GM18870 (cell line): ENCODE data around the gene HLA-E.
"Not testable (repeated sequence)": the region's sequence is repeated elsewhere in the genome, so short reads cannot be mapped to it uniquely, and the experiment has no call there.

Experiments
- ATAC-seq: cut with Tn5 transposase; IDR thresholded peaks from one replicate; pipeline ENCODE4 v1.9.1; 2021; ENCODE audit warnings: moderate library complexity; ENCODE audit not compliant: unreplicated experiment

The HLA-E gene

DNA sequence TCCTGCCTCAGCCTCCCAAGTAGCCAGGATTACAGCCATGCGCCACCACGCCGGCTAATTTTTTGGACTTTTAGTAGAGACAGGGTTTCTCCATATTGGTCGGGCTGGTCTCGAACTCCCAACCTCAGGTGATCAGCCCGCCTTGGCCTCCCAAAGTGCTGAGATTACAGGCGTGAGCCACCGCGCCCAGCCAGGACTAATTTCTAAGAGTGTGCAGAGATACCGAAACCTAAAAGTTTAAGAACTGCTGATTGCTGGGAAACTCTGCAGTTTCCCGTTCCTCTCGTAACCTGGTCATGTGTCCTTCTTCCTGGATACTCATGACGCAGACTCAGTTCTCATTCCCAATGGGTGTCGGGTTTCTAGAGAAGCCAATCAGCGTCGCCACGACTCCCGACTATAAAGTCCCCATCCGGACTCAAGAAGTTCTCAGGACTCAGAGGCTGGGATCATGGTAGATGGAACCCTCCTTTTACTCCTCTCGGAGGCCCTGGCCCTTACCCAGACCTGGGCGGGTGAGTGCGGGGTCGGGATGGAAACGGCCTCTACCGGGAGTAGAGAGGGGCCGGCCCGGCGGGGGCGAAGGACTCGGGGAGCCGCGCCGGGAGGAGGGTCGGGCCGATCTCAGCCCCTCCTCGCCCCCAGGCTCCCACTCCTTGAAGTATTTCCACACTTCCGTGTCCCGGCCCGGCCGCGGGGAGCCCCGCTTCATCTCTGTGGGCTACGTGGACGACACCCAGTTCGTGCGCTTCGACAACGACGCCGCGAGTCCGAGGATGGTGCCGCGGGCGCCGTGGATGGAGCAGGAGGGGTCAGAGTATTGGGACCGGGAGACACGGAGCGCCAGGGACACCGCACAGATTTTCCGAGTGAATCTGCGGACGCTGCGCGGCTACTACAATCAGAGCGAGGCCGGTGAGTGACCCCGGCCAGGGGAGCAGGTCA is at the start of gene HLA-E:
HLA-E (plus strand) TSS at position 429 of the 945 bp plus-strand sequence; CDS start at position 452, 23 bp downstream.
- peak; percentile 83 for ATAC-seq

GRCh38 chr6:30441171-30441570 is 48.1 kb upstream of the HLA-E start:
- no peak for ATAC-seq

DNA sequence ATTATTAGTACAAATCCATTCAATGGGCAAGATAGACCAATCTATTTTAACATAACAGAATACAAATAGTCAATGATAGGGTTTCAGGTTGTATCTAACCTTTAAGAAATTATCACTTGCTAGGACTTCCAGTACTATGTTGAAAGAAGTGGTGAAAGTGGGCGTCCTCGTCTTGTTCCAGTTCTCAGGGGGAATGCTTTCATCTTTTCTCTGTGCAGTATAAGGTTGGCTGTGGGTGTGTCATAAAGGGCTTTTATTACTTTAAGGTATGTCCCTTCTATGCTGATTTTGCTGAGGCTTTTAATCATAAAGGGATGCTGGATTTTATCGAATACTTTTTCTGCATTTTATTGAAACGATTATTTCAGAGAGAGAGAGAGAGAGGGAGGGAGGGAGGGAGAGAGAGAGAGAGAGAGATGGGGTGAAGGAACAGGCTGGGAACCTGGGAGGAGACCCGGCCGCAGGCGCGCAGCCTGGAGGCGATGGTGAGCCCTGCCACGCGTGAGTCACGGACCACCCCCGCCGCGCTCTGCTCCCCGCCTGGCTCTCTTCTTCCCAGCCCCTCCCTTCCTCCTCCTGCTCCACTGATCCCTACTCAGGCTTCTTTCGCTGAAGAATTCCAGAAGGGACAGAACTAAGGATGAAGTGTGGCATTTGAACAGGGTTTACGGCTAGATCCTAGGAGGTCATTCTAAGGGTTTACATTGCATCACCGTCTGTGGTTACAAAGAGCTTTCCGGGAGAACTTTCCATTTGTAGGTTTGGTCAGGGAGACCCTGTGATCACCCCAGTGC is 45.5 kb upstream of the HLA-E start:
- no peak for ATAC-seq

- no peak for ATAC-seq
These were observed 44.9 kb upstream of the HLA-E start for GRCh38 chr6:30444451-30444742.

DNA sequence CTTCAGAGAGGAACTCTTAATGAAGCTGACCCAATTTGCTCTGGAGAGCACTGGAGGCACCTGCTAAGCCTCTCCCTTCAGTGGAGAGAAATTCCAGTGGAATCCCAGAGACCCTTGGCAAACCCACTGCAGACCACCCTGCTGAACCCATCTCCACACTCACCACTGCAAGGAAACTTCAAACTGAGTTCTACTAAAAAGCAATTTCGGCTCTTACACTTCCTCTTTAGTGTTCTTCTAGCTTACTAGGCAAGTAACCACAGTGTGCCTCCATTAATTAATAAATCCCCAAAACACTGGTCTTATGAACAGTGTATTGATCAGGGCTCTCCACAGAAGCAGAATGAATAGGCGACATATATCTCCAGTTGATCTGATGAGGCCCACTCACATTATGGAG is 43.0 kb upstream of the HLA-E start:
- ATAC-seq: no peak

GRCh38 chr6:30447237-30447636 is 42.1 kb upstream of the HLA-E start:
- no peak for ATAC-seq

DNA sequence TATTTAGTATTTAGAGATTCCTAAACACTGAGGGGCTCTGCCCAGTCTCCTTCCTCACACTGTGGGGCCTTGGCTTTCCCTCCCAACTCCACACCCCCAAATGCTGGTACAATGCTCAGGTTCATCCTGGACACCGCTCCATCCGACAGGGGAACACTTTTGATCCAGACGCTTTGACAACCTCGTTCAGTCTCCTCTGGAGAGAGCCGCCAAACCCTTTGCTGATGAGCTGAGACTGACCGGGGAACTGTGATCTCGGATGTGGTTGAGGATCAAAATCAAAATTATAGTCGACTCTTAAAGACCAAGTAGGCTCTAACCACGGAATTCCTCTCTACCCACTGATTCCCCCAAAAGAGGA is 38.8 kb upstream of the HLA-E start:
- no peak for ATAC-seq

DNA sequence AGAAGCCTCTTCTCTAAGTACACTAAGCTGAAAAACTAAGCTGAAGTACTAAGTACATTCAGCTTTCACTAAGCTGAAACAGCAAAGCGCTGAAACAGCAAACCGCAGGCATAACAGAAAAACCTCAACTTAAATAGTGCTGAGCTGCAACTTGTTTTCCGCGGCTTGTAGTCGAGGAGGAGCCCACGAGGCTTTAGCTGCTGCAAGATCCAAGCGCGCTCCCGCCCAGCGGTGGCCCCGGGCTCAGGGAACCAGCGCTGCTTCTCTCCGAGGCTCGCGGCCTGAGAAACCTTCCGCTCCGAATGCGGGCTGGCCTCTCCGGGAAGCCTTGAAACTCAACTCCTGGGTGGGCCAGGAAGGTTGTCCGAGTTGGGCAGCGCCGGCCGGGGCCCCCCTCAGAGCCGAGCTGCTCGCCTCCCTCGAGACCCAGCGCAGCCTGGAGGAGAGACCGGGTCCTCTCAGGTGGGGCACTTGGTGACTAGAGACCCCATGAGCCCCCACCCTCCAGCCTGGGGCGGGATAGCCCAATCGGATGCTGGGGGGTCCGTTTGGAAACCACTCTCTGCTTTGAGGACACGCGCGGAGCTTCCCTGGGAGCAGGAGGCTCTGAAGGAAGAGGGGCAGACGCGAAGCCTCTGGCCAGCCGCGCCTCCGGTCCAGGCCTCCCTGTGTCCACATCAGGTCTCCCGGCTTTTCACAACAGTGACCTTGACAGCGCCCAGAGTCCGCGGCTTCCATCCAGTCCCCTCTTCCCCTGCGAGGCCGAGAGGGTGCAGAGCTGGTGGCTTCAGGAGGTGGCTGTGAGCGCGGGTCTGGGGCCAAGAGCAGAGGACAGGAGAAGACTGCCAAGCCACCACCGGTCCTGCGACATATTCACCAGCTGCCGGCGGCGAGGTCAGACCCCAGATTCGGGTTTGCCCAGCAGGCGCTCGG is 38.1 kb upstream of the HLA-E start:
- ATAC-seq: no peak

- no peak for ATAC-seq
These were observed 36.4 kb upstream of the HLA-E start for GRCh38 chr6:30452736-30453507.

DNA sequence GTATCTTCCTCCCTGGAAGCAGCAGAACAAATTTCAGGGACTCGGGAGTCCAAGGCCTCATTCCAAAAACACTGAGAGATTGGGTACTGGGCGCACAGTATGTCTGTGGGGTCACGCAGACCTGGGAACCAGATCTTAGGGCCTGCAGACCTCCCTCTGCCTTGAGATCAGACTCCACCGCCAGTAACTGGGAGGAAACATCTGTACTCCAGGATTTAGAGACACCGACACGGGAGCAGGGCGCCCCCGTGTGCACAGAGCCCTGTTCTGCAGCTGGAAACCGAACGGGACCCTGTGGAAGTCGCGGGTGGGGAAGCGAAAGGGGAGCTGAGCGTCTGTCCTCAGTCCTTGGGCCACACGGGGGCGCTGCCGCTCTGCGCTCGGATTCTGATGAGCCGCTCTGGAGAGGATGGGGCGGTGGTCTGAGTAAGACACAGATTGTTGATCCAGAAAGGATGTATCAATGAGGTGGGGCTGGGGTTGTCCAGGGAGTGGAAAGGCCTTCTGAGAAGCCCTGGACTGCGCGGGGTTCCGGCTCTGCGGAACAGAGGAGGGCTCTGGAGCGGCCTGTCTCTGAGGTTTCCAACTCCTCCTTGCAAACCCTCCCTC is 35.7 kb upstream of the HLA-E start:
- no peak for ATAC-seq

DNA sequence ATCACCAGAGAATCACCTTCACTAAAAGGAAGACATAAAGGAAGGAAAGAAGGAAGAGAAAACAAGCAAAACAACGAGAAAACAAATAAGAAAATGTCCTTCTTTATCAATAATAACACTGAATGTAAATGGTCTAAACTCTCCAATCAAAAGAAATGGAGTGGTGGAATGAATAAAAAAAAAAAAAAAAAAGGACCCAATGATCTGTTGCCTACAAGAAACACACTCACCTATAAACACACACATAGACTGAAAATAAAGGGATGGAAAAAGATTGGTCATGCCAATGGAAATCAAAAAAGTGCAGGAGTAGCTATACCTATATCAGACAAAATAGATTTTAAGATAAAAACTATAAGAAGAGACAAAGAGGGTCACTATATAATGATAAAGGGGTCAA is 30.2 kb upstream of the HLA-E start:
- ATAC-seq: no peak

DNA sequence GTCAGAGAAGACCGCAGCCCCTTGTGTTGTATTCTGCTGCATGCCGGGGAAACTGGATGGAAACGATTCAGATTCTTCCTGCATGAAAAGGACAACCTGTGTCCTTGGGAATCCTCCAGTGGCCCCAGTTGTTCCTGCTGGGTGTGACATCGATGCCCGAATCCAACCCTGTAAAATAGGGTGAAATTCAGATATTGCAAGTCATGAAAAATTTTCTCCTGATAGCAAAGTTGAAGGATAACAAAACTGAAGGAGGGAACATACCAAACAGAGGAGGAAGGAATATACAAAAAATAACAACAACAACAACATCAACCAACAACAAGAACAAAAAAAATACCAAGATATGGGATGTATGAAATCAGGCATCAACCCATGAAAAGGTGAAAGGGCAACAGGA is 28.3 kb upstream of the HLA-E start:
- no peak for ATAC-seq

DNA sequence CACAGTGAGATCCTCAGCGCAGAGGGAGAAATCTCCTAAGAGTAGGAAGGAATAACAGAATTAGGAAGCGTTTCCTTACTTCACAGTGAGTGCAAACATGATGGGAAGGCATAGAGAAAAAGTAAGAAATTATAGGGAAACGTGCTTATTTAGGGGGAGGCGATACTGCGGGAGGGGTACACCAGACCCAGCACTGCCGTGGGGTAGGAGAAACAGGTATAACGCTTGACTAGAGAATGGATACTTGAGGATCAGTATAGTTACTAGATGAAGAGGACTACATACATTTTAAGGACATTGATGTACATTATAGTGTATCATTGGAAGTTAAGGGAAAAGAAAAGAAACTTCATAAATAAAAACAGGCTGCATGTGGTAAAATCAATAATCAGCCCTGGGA is 26.8 kb upstream of the HLA-E start:
- no peak for ATAC-seq

DNA sequence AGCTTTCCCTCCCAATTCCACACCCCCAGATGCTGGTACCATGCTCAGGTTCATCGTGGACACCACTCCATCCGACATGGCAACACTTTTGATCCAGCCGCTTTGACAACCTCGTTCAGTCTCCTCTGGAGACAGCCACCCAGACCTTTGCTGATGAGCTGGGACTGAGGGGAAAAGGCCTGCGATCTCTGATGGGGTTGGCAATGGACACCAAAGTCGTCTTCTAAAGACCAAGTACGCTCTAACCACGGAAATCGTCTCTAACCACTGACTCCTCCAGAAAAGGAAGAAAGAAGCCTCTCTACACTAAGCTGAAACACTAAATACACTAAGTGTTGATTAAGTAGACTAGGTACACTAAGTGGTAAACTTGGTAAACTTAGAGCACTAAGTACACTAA is 26.1 kb upstream of the HLA-E start:
- no peak for ATAC-seq

- no peak for ATAC-seq
These were observed 25.4 kb upstream of the HLA-E start for GRCh38 chr6:30463651-30464618.

- ATAC-seq: no peak
These were observed 23.6 kb upstream of the HLA-E start for GRCh38 chr6:30465595-30466306.

DNA sequence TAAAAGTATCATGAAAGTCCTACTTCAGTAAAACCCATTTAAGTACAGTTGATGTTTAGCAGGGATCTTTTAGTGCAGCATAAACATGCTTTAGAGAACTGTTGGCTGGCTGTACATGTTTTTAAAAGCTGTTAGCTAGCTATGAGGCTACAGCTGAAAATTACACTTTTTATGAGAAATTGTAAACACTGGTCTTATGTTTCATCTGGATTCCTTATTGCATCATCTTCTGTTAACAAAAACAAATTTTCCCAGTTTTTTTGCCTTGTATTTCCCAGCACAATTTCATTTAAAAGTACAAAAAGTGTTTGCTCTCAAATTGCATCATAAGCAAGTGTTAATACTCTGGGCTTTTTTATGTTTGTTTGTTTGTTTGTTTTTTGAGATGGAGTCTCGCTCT is 18.3 kb upstream of the HLA-E start:
- no peak for ATAC-seq

DNA sequence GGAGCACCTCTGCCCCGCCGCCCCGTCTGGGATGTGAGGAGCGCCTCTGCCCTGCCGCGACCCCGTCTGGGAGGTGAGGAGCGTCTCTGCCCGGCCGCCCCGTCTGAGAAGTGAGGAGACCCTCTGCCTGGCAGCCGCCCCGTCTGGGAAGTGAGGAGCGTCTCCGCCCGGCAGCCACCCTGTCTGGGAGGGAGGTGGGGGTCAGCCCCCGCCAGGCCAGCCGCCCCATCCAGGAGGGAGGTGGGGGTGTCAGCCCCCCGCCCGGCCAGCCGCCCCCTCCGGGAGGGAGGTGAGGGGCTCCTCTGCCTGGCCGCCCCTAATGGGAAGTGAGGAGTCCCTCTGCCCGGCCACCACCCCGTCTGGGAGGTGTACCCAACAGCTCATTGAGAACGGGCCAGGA is 14.2 kb upstream of the HLA-E start:
- not testable (repeated sequence) for ATAC-seq
